Mesodermal cell (in vitro differentiated cells): ENCODE data around the gene KCNJ4.

Experiments used
- H3K27ac ChIP-seq: 2 replicates; pipeline ENCODE4 v1.7.0; 2013; ENCODE audit warnings: mild to moderate bottlenecking, low read depth, low read length, moderate library complexity; ENCODE audit not compliant: severe bottlenecking
- H3K36me3 ChIP-seq: 2 replicates; pipeline ENCODE4 v1.7.1; 2013; ENCODE audit warnings: mild to moderate bottlenecking, low read length, moderate library complexity; ENCODE audit not compliant: control insufficient read depth, insufficient read depth
- H3K4me1 ChIP-seq: one replicate; pipeline ENCODE4 v1.7.1; 2013; ENCODE audit warnings: mild to moderate bottlenecking, low read length; ENCODE audit not compliant: insufficient read depth, control insufficient read depth, poor library complexity, severe bottlenecking
- H3K4me3 ChIP-seq: 2 replicates; pipeline ENCODE4 v1.7.0; 2013; ENCODE audit warnings: low read length, control low read depth, mild to moderate bottlenecking; ENCODE audit not compliant: insufficient read depth, poor library complexity, severe bottlenecking; ENCODE audit errors: extremely low read depth
- H3K9me3 ChIP-seq: 2 replicates; pipeline ENCODE4 v1.7.1; 2013; ENCODE audit warnings: mild to moderate bottlenecking, low read length, moderate library complexity; ENCODE audit not compliant: control insufficient read depth
- WGBS, 2 experiments: methylation state at CpG; one replicate each; pipeline ENCODE4 v1.1.5; 2013; ENCODE audit warnings: missing lambda C conversion rate in 2 of 2; ENCODE audit not compliant: insufficient coverage in 2 of 2; 5-methylcytosine and 5-hydroxymethylcytosine counted together

Gene KCNJ4

GRCh38 chr22:38452373-38453065 lies 2.5 kb downstream of the KCNJ4 start:
- no peaks in the 10 kb centered on the region for H3K4me1 ChIP-seq
- H3K27ac ChIP-seq = no peak overlapping the region
- H3K9me3 ChIP-seq = no peaks in the 10 kb centered on the region
- H3K4me3 ChIP-seq = no peak overlapping the region
- WGBS, 2 experiments = 57 to 58% methylated on average over 5 to 20 of the region's 25 CpGs
- no peaks in the 10 kb centered on the region for H3K36me3 ChIP-seq

GRCh38 chr22:38451864-38452263 lies 3.1 kb downstream of the KCNJ4 start:
- Histone ChIP-seq H3K36me3 (no peaks in the 10 kb centered on the region), H3K4me3 (no peak overlapping the region), H3K4me1 (no peaks in the 10 kb centered on the region), H3K9me3 (no peaks in the 10 kb centered on the region), H3K27ac (no peak overlapping the region)
- 87 to 93% methylated on average over 4 of the region's 4 CpGs for WGBS, 2 experiments

GRCh38 chr22:38451404-38451803 lies 3.6 kb downstream of the KCNJ4 start:
- H3K4me3 ChIP-seq = no peak overlapping the region
- H3K9me3 ChIP-seq = no peaks in the 10 kb centered on the region
- no peak overlapping the region for H3K27ac ChIP-seq
- 80 to 100% methylated on average over 2 of the region's 2 CpGs for WGBS, 2 experiments
- H3K36me3 ChIP-seq = no peaks in the 10 kb centered on the region
- H3K4me1 ChIP-seq = no peaks in the 10 kb centered on the region

- H3K9me3 ChIP-seq = no peaks in the 10 kb centered on the region
- H3K4me3 ChIP-seq = no peak overlapping the region
- no peaks in the 10 kb centered on the region for H3K4me1 ChIP-seq
- 64 to 67% methylated on average over 8 to 11 of the region's 11 CpGs for WGBS, 2 experiments
- H3K36me3 ChIP-seq = no peaks in the 10 kb centered on the region
- H3K27ac ChIP-seq = no peak overlapping the region
Observed at GRCh38 chr22:38450234-38450797, 4.7 kb downstream of the KCNJ4 start.

GRCh38 chr22:38449776-38450175 lies 5.2 kb downstream of the KCNJ4 start:
- WGBS, 2 experiments = 84 to 92% methylated on average over 6 to 12 of the region's 18 CpGs
- Histone ChIP-seq H3K4me3 (no peak overlapping the region), H3K4me1 (no peaks in the 10 kb centered on the region), H3K36me3 (no peaks in the 10 kb centered on the region), H3K9me3 (no peaks in the 10 kb centered on the region), H3K27ac (no peak overlapping the region)

- H3K27ac ChIP-seq = no peak overlapping the region
- no peaks in the 10 kb centered on the region for H3K9me3 ChIP-seq
- no peak overlapping the region for H3K4me3 ChIP-seq
- H3K4me1 ChIP-seq = no peaks in the 10 kb centered on the region
- WGBS, 2 experiments = 90 to 92% methylated on average over 12 to 13 of the region's 14 CpGs
- H3K36me3 ChIP-seq = no peaks in the 10 kb centered on the region
Observed at GRCh38 chr22:38448945-38449745, 5.9 kb downstream of the KCNJ4 start.

DNA sequence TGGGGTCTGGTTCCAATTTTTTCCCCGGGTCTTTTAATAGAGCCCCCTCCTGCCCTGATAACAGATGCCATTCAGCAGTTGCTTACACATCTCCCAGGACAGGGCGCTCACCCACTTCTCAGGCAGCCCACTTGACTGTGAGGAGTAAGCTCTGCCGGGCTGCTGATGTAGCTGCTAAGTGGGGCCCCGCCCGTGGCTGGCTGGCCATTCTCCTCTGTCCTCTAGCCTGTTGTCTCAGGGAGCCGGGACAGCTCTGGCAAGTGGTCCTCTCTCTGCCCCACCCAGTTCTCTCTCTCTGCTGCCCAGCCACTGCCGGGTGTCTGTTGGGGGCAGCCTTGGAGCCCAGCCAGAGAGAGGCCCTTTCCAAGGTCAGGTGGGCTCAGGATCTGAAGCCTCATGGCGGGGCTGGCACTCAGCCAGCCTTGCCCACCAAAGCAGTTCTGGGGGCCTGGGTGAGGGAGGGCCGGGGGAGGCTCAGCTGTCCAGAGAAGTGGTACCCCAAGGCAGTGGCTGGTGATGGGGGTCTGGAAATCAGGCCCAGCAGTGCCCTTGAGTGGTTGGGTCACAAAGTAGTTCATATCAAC lies 8.9 kb downstream of the KCNJ4 start:
- 83 to 92% methylated on average over 7 to 8 of the region's 9 CpGs for WGBS, 2 experiments

GRCh38 chr22:38444783-38445182 lies 10.2 kb downstream of the KCNJ4 start:
- 89 to 95% methylated on average over 10 of the region's 10 CpGs for WGBS, 2 experiments
- Histone ChIP-seq H3K27ac (no peak overlapping the region), H3K36me3 (no peaks in the 10 kb centered on the region), H3K9me3 (no peaks in the 10 kb centered on the region), H3K4me3 (no peak overlapping the region), H3K4me1 (no peaks in the 10 kb centered on the region)

More for the DNA sequence above, 8.9 kb downstream of the KCNJ4 start:
- no peaks in the 10 kb centered on the region for H3K4me1 ChIP-seq
- no peaks in the 10 kb centered on the region for H3K9me3 ChIP-seq
- no peak overlapping the region for H3K4me3 ChIP-seq
- H3K36me3 ChIP-seq = no peaks in the 10 kb centered on the region
- no peak overlapping the region for H3K27ac ChIP-seq

DNA sequence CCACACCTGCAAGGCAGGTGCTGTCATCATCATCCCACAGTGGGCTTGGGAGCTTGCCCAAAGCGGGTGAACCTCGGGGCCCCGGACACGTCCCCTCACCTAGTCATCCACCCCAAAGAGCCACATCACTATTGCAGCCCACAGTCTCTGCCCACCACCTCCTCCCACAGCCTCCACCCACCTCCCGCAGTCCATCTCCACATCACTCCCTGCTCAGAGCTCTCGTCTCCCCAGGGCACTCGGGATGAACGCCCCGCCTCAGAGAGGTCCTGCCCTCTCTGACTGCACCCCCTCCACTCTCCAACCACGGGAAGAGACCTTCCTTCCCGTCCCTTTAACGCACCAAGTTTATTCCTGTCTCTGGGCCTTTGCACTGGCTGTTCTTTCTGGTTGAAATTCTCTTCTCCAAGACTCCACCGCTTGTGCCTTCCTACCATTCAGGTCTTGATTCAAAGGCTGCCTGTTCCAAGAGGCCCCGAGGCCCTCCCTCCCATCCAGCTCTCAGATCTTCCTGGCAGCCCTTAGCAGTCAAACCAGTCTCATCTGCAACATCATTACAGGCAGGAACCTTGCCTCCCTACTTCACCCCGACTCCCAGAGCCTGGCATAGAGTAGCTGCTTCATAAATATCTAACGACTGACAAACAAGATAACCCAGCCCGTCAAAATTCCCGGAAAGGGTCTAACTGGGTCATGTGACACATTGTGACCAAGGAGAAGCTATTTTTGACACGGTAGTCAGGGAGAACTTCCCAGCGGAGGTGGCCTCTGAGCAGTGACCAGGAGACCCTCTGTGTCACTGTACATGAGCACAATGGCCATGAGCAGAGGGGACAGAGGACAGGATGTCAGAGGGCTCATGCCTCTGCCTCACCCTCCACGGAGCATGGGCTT lies 11.1 kb downstream of the KCNJ4 start:
- H3K9me3 ChIP-seq = no peaks in the 10 kb centered on the region
- no peaks in the 10 kb centered on the region for H3K4me1 ChIP-seq
- H3K4me3 ChIP-seq = no peak overlapping the region
- WGBS, 2 experiments = 81 to 83% methylated on average over 19 to 21 of the region's 21 CpGs
- H3K36me3 ChIP-seq = no peaks in the 10 kb centered on the region
- H3K27ac ChIP-seq = no peak overlapping the region
